Measurements from ENCODE around the gene ZNF581.
A peak's percentile ranks its signal among the peaks of the same experiment; 100 is the strongest.

Gene ZNF581

GRCh38 chr19:55611300-55611982 is 32.0 kb upstream of the ZNF581 start:
- DNase-seq (ENCODE audit: low read depth): no peak

GRCh38 chr19:55611983-55612645 is 31.3 kb upstream of the ZNF581 start:
- DNase-seq (ENCODE audit: low read depth): no peak

- no peak for DNase-seq (ENCODE audit: low read depth)
Observed at GRCh38 chr19:55613396-55613795, 30.1 kb upstream of the ZNF581 start.

- no peak for DNase-seq (ENCODE audit: low read depth)
Observed at GRCh38 chr19:55613930-55614710, 29.3 kb upstream of the ZNF581 start.

GRCh38 chr19:55614711-55615542 is 28.5 kb upstream of the ZNF581 start:
- no peak for DNase-seq (ENCODE audit: low read depth)

- no peak for DNase-seq (ENCODE audit: low read depth)
Observed at GRCh38 chr19:55615543-55616394, 27.7 kb upstream of the ZNF581 start.

GRCh38 chr19:55616395-55616875 is 27.0 kb upstream of the ZNF581 start:
- DNase-seq (ENCODE audit: low read depth): no peak

GRCh38 chr19:55617426-55617825 is 26.0 kb upstream of the ZNF581 start:
- DNase-seq (ENCODE audit: low read depth): no peak

GRCh38 chr19:55618426-55618825 is 25.0 kb upstream of the ZNF581 start:
- no peak for DNase-seq (ENCODE audit: low read depth)

- no peak for DNase-seq (ENCODE audit: low read depth)
Observed at GRCh38 chr19:55619286-55619685, 24.2 kb upstream of the ZNF581 start.

GRCh38 chr19:55620410-55621204 is 22.8 kb upstream of the ZNF581 start:
- no peak for DNase-seq (ENCODE audit: low read depth)

- no peak for DNase-seq (ENCODE audit: low read depth)
Observed at GRCh38 chr19:55621205-55621672, 22.2 kb upstream of the ZNF581 start.

- no peak for DNase-seq (ENCODE audit: low read depth)
Observed at GRCh38 chr19:55621673-55622231, 21.7 kb upstream of the ZNF581 start.

GRCh38 chr19:55622242-55622969 is 21.0 kb upstream of the ZNF581 start:
- DNase-seq (ENCODE audit: low read depth): no peak

- no peak for DNase-seq (ENCODE audit: low read depth)
Observed at GRCh38 chr19:55623130-55623529, 20.3 kb upstream of the ZNF581 start.

- DNase-seq (ENCODE audit: low read depth): no peak
Observed at GRCh38 chr19:55623561-55623960, 19.9 kb upstream of the ZNF581 start.

- DNase-seq (ENCODE audit: low read depth): peak; percentile 72
Observed at GRCh38 chr19:55624109-55625003, 19.1 kb upstream of the ZNF581 start, which contains the start of gene ZNF784. Gene ZNF784 (minus strand): TSS chr19:55624566. CDS start chr19:55624561, 5 bp downstream.

- no peak for DNase-seq (ENCODE audit: low read depth)
Observed at GRCh38 chr19:55625004-55625326, 18.5 kb upstream of the ZNF581 start.

Data from stromal cell of bone marrow (primary cell).